Measurements from ENCODE around the gene PHF23. TPM values are rescaled to one million over a fixed set of nuclear protein-coding genes. Genes with fewer than 3 reads are reported as not detected.
A peak's percentile ranks its signal among the peaks of the same experiment; 100 is the strongest.

The PHF23 gene
- total RNA-seq, 3 donors from 2014 or later = 22.1 to 40.4 (median 37.7) TPM

- TF ChIP-seq, protein P1, sequence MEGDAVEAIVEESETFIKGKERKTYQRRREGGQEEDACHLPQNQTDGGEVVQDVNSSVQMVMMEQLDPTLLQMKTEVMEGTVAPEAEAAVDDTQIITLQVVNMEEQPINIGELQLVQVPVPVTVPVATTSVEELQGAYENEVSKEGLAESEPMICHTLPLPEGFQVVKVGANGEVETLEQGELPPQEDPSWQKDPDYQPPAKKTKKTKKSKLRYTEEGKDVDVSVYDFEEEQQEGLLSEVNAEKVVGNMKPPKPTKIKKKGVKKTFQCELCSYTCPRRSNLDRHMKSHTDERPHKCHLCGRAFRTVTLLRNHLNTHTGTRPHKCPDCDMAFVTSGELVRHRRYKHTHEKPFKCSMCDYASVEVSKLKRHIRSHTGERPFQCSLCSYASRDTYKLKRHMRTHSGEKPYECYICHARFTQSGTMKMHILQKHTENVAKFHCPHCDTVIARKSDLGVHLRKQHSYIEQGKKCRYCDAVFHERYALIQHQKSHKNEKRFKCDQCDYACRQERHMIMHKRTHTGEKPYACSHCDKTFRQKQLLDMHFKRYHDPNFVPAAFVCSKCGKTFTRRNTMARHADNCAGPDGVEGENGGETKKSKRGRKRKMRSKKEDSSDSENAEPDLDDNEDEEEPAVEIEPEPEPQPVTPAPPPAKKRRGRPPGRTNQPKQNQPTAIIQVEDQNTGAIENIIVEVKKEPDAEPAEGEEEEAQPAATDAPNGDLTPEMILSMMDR (IDR thresholded peaks at IDR 0.05) = no peak
- TF ChIP-seq POLR2AphosphoS5 (IDR thresholded peaks at IDR 0.05) (peak; percentile 82 to 95 (median 92)), POLR2A (IDR thresholded peaks at IDR 0.05) (peak; percentile 77)
- peak within 1 kb of the TSS; percentile 93 to 96 for H3K27ac ChIP-seq
Observed at GRCh38 chr17:7234083-7234951, 4.9 kb downstream of the PHF23 start, which contains the start of gene DVL2. Gene DVL2 (minus strand): TSS chr17:7234517. CDS start chr17:7234262, 255 bp downstream.

GRCh38 chr17:7233701-7234082 is 5.6 kb downstream of the PHF23 start:
- Histone ChIP-seq H3K27me3 (no peaks in the 10 kb centered on the region), H3K9me3 (no peaks in the 10 kb centered on the region), H3K4me1 (peaks cover 0 to 12% of the 10 kb centered on the region in 2 donors), H3K4me3 (peak overlapping the region; percentile 71 to 98 (median 94)), H3K27ac (peak overlapping the region; percentile 93 to 96), H3K36me3 (no peaks in the 10 kb centered on the region)
- intact Hi-C loops (cut with DNase I; ENCODE audit: low total_unique reads) = no loop called here
- DNase-seq (ENCODE audit: low spot score in 2 of 2) = no peak
- TF ChIP-seq POLR2AphosphoS5 (IDR thresholded peaks at IDR 0.05) (no peak), POLR2A (IDR thresholded peaks at IDR 0.05) (no peak)
- TF ChIP-seq, protein P1 (IDR thresholded peaks at IDR 0.05) = no peak

More at GRCh38 chr17:7234083-7234951, 4.9 kb downstream of the PHF23 start, which contains the start of gene DVL2:
- Histone ChIP-seq H3K4me1 (peaks cover 0 to 12% of the 10 kb centered on the region in 2 donors), H3K9me3 (no peaks in the 10 kb centered on the region), H3K27me3 (no peaks in the 10 kb centered on the region), H3K36me3 (no peaks in the 10 kb centered on the region), H3K4me3 (peak within 1 kb of the TSS; percentile 71 to 98 (median 94))
- intact Hi-C loops (cut with DNase I; ENCODE audit: low total_unique reads) = no loop called here
- peak; percentile 97 for DNase-seq (ENCODE audit: low spot score in 2 of 2)

- TF ChIP-seq POLR2A (IDR thresholded peaks at IDR 0.05) (no peak), POLR2AphosphoS5 (IDR thresholded peaks at IDR 0.05) (no peak)
- TF ChIP-seq, protein P1 (IDR thresholded peaks at IDR 0.05) = no peak
- Histone ChIP-seq H3K4me3 (peak overlapping the region in 1 of 3 donors; percentile 98), H3K27ac (no peak overlapping the region), H3K36me3 (no peaks in the 10 kb centered on the region), H3K4me1 (peaks cover 0 to 12% of the 10 kb centered on the region in 2 donors), H3K9me3 (no peaks in the 10 kb centered on the region), H3K27me3 (no peaks in the 10 kb centered on the region)
- intact Hi-C loops (cut with DNase I; ENCODE audit: low total_unique reads) = no loop called here
- no peak for DNase-seq (ENCODE audit: low spot score in 2 of 2)
Observed at GRCh38 chr17:7232114-7232513, 7.1 kb downstream of the PHF23 start.

DNA sequence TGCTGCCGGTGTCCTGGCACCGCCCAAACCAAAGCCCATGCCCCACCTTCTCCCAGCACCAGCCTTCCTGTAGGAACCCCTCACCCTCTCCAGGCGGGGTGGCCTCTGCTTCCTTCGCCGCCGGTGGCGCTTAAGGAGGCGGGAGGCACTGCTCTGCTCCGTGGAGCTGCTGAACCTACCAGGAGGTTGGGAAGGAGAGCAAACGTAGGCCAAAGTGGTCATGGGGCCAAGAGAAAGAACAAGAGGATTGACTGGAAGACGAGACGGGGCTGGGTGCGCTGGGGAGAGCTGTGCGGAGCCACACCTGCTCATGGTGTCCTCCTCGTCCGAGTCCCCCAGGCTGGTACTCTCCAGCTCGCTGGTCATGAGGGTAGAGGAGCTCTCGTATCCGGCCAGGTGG is 9.8 kb downstream of the PHF23 start:
- H3K27me3 ChIP-seq = no peaks in the 10 kb centered on the region
- no peak overlapping the region for H3K4me3 ChIP-seq
- H3K36me3 ChIP-seq = no peaks in the 10 kb centered on the region
- peak overlapping the region in 1 of 2 donors; percentile 88 for H3K27ac ChIP-seq
- DNase-seq (ENCODE audit: low spot score in 2 of 2) = no peak
- intact Hi-C loops (cut with DNase I; ENCODE audit: low total_unique reads) = no loop called here
- TF ChIP-seq POLR2AphosphoS5 (IDR thresholded peaks at IDR 0.05) (no peak), POLR2A (IDR thresholded peaks at IDR 0.05) (no peak)
- TF ChIP-seq, protein P1 (IDR thresholded peaks at IDR 0.05) = no peak
- H3K9me3 ChIP-seq = no peaks in the 10 kb centered on the region
- H3K4me1 ChIP-seq = peaks cover 0 to 3% of the 10 kb centered on the region in 2 donors

GRCh38 chr17:7228920-7229319 is 10.3 kb downstream of the PHF23 start:
- intact Hi-C loops (cut with DNase I; ENCODE audit: low total_unique reads) = no loop called here
- Histone ChIP-seq H3K27ac (peak overlapping the region; percentile 69 to 88), H3K27me3 (no peaks in the 10 kb centered on the region), H3K4me3 (no peak overlapping the region), H3K36me3 (no peaks in the 10 kb centered on the region), H3K9me3 (no peaks in the 10 kb centered on the region), H3K4me1 (peaks cover 0 to 3% of the 10 kb centered on the region in 2 donors)
- TF ChIP-seq POLR2AphosphoS5 (IDR thresholded peaks at IDR 0.05) (no peak), POLR2A (IDR thresholded peaks at IDR 0.05) (no peak)
- TF ChIP-seq, protein P1 (IDR thresholded peaks at IDR 0.05) = no peak
- DNase-seq (ENCODE audit: low spot score in 2 of 2) = no peak
